Stomach smooth muscle (tissue), 2 donors: ENCODE results near the gene TOP1.
A peak's percentile ranks its signal among the peaks of the same experiment; 100 is the strongest.

Experiments used
- H3K27ac ChIP-seq: one replicate; pipeline ENCODE4 v1.7.0; 2013; ENCODE audit warnings: mild to moderate bottlenecking, low read length, inconsistent platforms
- H3K27me3 ChIP-seq, 2 donors: one replicate each; pipeline ENCODE4 v1.7.0; 2013; ENCODE audit warnings: low read length in 2 of 2; ENCODE audit not compliant: insufficient read depth in 2 of 2, control insufficient read depth in 1 of 2
- H3K36me3 ChIP-seq, 2 donors: one replicate each; pipeline ENCODE4 v1.7.0; 2013; ENCODE audit warnings: low read length in 2 of 2; ENCODE audit not compliant: control insufficient read depth in 2 of 2, insufficient read depth in 2 of 2
- H3K4me1 ChIP-seq: one replicate; pipeline ENCODE4 v1.7.0; 2013; ENCODE audit warnings: low read length; ENCODE audit not compliant: control insufficient read depth, insufficient read depth
- H3K4me3 ChIP-seq, 2 donors: one replicate each; pipeline ENCODE4 v1.7.0; 2013; ENCODE audit warnings: low read length in 2 of 2
- H3K9ac ChIP-seq, 2 donors: one replicate each; pipeline ENCODE4 v1.7.0; 2013; ENCODE audit warnings: low read length in 2 of 2, mild to moderate bottlenecking in 1 of 2
- H3K9me3 ChIP-seq, 2 donors: one replicate each; pipeline ENCODE4 v1.7.0; 2013; ENCODE audit warnings: low read length in 2 of 2; ENCODE audit not compliant: control insufficient read depth in 2 of 2
- donor health status: healthy.
- donor health status: Pancreatic carcinoma.

Gene TOP1

DNA sequence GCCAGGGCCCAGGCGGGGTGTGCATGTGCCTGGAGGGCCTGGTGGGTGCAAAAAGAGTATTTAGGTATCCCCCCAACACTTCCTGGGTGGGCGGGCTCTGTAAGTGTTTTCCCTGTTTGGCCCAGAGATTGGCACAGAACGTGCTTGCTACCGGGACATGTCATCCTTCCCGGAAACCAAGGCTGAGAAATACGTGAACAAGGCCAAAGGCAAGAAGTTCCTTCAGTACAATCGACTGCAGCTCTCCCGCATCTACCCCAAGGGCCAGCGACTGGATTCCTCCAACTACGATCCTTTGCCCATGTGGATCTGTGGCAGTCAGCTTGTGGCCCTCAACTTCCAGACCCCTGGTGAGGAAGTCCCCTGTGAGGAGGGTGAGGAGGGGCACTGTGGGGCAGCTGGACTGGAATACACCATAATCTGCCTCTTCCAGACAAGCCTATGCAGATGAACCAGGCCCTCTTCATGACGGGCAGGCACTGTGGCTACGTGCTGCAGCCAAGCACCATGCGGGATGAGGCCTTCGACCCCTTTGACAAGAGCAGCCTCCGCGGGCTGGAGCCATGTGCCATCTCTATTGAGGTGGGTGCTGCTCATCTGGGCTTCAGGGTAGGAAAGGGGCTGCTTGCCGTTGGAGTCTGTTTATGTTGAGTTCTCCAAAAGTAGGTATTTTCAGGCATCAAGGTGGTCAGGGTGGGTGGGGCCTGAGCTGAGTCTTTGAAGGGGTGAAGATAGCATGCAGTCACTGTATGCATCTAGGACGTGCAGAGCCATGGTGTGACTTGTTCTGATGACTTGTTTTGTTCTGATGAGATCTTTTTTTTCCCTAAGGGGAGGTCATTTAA lies 143.9 kb downstream of the TOP1 start:
- Histone ChIP-seq H3K9ac (no peak overlapping the region), H3K36me3 (peaks cover 31 to 56% of the 10 kb centered on the region in 2 donors), H3K4me1 (peaks cover 49% of the 10 kb centered on the region), H3K9me3 (no peaks in the 10 kb centered on the region), H3K27me3 (no peaks in the 10 kb centered on the region), H3K4me3 (no peak overlapping the region), H3K27ac (peak overlapping the region; percentile 62)

- H3K36me3 ChIP-seq, result peaks cover 25 to 49% of the 10 kb centered on the region in 2 donors
- peaks cover 56% of the 10 kb centered on the region for H3K4me1 ChIP-seq
- H3K9ac ChIP-seq, result no peak overlapping the region
Observed at GRCh38 chr20:41173161-41173721, 144.6 kb downstream of the TOP1 start.

DNA sequence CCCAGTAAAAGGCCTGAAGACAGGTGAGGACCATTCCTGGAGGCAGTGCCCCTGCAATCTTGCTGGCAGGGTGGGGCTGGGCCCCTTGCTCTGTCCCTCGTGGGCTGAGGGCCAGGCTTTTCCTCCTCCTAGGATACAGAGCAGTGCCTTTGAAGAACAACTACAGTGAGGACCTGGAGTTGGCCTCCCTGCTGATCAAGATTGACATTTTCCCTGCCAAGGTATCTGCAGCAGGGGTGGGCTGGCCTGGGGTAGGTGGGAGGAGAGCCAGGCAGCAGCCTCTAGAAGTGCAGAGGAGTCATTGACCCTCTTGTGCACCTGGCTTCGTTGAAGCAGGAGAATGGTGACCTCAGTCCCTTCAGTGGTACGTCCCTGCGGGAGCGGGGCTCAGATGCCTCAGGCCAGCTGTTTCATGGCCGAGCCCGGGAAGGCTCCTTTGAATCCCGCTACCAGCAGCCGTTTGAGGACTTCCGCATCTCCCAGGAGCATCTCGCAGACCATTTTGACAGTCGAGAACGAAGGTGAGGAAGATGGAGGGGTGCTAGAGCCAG lies 145.2 kb downstream of the TOP1 start:
- no peak overlapping the region for H3K4me3 ChIP-seq
- peak overlapping the region; percentile 79 for H3K27ac ChIP-seq
- no peaks in the 10 kb centered on the region for H3K9me3 ChIP-seq
- H3K36me3 ChIP-seq, result peaks cover 19 to 43% of the 10 kb centered on the region in 2 donors
- peak overlapping the region in 1 of 2 donors; percentile 12 for H3K9ac ChIP-seq
- H3K27me3 ChIP-seq, result no peaks in the 10 kb centered on the region
- peaks cover 59% of the 10 kb centered on the region for H3K4me1 ChIP-seq

More at GRCh38 chr20:41173161-41173721, 144.6 kb downstream of the TOP1 start:
- H3K9me3 ChIP-seq, result no peaks in the 10 kb centered on the region
- H3K27me3 ChIP-seq, result no peaks in the 10 kb centered on the region
- no peak overlapping the region for H3K4me3 ChIP-seq
- H3K27ac ChIP-seq, result peak overlapping the region; percentile 79
